HG02610 (cell line): ENCODE measurements around the gene TMTC1.

ENCODE experiments used
- ATAC-seq: cut with Tn5 transposase; IDR thresholded peaks from one replicate; pipeline ENCODE4 v1.9.1; 2021; ENCODE audit warnings: mild to moderate bottlenecking, moderate library complexity; ENCODE audit not compliant: unreplicated experiment

The TMTC1 gene

GRCh38 chr12:29741342-29742241 is 42.1 kb downstream of the TMTC1 start:
- ATAC-seq: no peak

GRCh38 chr12:29739279-29739991 is 44.3 kb downstream of the TMTC1 start:
- no peak for ATAC-seq

DNA sequence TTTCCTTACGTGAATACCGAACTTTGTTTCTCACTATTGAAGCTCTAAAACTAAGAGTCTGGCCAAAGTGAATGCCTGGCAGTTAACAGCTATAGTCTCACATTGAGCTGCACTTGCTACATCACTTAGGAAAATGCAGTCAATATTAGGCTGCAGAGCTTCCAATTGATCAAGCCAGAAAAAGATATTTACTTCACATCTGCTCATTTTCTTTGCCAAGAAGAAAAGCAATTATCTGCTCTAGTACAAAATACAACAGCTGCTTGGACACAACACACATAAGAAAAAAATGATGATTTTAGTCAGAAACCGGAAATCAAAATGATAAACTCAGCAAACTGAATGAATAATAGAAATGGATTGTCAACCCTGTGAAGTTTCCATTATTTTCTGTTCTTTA is 45.4 kb downstream of the TMTC1 start:
- no peak for ATAC-seq

GRCh38 chr12:29737644-29738043 is 46.1 kb downstream of the TMTC1 start:
- ATAC-seq: no peak

DNA sequence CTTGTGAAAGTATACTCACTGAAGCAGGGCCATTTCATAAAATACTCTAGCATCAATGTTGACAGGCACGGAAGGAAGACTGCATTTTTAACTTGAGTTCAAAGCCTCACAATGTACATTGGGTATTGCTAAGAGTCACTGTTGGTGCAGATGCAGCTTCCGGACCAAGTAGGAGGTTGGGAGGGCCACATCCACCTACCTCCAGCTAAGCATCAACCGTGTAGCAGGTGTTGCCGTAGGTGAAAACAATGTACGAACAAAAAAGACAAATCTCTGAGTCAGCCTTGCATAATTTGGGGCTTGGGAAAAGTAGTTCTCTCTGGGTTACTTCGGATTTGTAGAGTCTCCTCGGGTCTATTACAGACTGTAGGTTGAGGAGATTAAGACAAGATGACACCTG is 48.1 kb downstream of the TMTC1 start:
- no peak for ATAC-seq

- no peak for ATAC-seq
Observed at GRCh38 chr12:29734734-29735133, 49.0 kb downstream of the TMTC1 start.

DNA sequence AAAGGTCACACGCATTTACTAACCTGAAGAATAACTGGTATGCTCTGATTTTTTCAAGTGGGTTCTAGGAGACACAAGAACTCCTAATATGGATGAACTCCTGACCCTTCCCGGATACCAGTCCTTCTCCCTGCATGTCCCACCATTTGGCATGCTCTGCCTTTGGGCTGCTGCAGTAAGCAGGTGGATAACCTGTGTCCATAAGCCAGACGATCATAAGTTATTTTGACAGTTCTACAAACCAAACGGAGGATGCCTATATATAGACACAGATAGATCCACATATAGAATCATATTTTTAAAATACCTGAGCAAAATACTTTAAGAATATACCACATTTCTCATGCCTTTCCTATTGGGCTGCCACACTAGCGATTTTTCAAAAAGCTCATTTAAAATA is 49.4 kb downstream of the TMTC1 start:
- no peak for ATAC-seq

DNA sequence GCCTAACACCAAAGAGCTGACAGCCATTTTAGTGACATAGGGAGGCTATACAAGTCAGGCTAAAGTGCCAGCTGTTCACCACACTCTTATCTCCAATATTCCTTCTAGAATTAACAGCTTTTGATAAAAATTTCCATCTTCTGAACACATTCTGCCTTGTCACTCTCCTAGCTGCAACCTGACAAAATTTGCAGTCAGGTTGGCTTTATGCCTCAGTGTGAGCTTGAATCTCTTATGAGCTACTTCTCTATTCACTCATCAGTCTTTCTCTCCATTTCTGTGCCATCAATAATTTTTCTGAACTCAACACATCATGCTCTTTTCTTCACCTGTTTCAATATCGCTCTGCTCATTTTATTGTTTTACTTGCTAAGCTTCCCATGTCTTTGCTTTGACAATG is 50.2 kb downstream of the TMTC1 start:
- ATAC-seq: no peak

GRCh38 chr12:29733060-29733459 is 50.7 kb downstream of the TMTC1 start:
- ATAC-seq: no peak

- no peak for ATAC-seq
Observed at GRCh38 chr12:29732593-29732992, 51.1 kb downstream of the TMTC1 start.

DNA sequence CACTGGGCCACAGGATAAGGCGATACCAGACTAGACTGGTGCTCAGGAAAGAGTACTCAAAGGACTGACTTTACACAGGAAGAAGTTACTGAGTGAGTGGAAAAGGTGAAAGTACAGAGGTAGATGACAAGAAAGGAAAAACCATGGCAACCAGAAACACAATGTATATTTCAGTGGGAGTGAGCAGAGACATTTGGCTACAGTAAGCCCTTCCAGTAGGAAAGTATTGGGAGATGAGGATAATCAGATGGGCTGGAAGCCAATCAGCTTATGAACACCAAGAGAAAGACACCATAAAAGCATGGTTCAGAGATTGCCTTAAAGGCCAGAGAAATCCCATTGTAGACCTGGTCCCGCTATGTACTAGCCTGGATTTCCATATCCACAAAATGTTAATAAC is 51.6 kb downstream of the TMTC1 start:
- ATAC-seq: no peak

DNA sequence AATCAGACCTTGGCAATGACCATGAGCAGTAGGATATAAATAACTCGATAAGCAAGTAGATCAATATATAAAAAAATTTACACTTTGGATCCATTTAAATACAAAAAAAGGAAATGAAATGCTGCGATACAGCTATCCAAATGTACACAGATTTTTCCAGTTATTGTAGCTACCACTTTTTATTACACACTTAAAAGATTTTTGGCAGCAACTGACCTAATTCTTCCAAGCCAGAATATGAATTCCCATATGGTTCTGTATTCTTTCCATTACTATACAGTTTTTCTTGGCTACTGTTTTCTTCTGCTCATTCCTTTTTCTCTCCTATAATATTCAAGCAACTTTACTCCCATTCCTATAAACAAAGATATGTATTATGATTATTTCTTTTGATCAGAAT is 52.2 kb downstream of the TMTC1 start:
- no peak for ATAC-seq

DNA sequence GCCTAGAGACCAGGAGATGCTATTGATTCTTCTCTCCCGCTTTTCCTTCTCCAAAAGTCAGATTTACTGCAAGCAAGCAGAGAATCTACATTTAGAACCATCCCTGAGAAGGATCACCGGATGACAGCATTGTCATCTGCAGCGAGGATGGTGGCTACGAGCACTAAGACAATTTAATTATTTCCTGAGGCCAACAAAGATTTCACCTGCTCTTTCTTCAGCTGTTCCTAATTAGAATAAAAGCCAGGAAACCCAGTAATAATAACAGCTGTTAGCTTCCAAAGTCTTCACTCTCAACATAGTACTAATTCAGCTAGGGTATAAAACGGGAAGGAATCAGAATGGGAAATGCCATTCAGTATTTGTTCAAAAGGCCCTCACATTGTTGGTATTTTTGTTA is 53.3 kb downstream of the TMTC1 start:
- no peak for ATAC-seq

GRCh38 chr12:29728030-29728429 is 55.7 kb downstream of the TMTC1 start:
- no peak for ATAC-seq

DNA sequence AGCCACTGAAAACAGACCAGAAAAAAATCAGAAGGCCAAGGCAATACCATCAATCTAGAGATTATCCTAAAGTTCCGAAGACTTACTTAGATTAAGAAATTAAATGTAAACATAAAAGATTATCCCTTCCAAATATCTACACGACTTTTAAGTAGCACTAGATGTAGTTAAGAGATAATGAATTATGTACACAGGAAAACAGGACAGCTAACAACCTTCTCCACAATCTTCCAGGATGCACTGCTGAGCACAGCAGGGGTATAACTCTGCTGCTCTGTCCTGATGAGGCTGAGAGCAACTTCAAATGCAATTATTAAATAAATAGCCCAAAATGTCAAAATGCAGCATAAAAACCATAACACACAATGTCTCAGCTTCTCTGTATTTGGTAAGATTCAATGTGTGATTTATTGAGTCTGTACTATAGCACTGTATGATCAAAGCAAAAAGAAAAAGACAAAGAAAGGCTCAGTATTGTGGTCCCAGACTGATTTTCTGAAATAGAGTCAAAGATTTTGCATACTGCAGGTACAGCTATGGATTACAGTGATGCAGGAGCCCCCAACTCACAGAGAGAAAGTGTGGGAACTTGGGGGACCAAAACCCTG is 56.9 kb downstream of the TMTC1 start:
- no peak for ATAC-seq

- no peak for ATAC-seq
Observed at GRCh38 chr12:29726321-29726692, 57.4 kb downstream of the TMTC1 start.

DNA sequence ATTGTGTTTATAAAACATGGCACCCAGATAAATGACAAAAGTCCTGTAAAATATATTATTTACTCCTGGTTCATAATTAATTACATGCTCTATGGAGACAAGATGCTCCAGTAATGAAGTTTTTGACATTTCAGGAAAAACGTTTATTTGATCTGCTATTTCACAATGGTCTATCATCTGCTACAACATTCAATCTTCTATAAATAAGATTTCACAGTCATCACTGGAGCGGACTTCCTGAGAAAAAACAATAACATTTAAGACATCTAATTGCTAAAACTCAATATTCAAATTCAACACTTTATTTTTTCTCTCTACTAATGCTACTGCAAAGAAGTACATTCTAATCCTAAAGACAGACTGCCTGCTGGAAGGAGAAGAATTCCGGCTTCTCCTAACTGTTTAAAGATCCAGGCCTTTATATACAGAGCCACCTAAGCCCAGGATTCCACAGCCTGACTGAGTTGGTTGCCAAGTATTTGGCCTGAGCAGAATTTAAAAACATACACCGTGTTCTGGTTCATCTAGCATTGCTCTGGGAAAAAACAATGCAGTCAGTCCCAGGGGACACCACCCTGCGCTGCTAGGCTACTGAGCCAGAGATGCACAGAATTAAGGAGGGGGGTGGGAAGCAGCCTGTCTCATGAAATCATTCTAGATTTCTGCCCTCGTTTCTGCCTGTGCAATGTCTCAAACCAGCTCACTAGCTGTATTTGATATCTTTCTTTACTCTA is 58.0 kb downstream of the TMTC1 start:
- ATAC-seq: no peak

DNA sequence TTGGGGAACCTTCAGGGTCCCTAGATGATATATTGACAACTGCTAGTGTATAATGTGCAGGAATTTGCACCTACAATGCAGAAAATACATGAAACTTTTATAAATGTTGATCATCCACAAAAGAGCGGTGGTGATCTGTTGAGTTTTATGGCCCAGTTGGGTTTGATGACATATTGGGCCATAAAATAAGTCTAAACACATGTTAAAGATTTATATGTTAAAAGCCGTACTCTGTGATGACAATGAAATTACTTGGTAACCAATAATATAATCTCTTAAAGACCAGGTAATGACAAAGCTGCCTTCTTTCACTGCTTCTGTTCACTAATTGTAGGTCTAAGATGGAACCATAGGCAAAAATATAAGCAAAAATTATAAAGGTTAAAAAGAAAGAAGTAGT is 61.6 kb downstream of the TMTC1 start:
- ATAC-seq: no peak

DNA sequence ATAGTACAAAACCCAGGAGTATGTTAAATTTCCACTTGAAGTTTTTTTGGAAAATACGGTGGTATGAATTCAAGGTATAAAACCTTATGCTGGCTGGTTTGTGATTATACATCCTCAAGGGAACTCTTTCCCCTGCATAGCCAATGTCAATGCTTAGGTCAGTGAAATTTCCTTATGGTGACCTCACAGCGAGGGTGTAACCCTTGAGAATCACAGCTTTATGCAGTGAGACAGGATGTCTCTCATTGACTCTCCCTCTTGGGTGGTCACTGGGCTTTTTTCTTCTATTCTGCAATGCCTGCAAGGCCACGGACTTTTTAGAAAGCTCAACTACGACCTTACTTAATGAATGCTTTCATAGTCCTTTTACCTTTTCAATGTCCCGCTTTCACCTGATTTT is 64.4 kb downstream of the TMTC1 start:
- ATAC-seq: no peak

- ATAC-seq: no peak
Observed at GRCh38 chr12:29717540-29718100, 66.1 kb downstream of the TMTC1 start.

DNA sequence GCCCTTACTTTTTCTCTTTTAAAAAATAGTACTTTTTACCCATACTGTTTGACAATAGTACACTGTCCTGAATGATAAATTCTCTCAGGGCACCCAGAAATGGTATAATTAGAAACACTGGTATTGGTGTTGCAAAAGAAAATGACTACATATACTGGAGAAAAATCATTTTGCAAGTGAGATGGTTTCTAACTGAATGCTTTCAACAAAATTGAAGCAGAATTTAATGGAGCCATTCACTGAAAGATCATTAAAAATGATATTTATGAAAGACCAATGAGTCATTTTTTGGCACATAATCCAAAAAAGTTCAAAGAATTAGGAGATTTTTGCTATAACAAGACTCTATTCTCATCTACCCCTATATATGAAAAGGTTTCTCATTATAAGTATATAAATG is 68.8 kb downstream of the TMTC1 start:
- no peak for ATAC-seq
